Stimulated activated naive CD8-positive, alpha-beta T cell treated with anti-CD3 and anti-CD28 coated beads, Interleukin-15, amount 100 ng/mL, for 72 hours (primary cell): ENCODE measurements around the gene FGFRL1.
"Not testable (repeated sequence)": the region's sequence is repeated elsewhere in the genome, so short reads cannot be mapped to it uniquely, and the experiment has no call there.

Experiments used
- ATAC-seq: fragments of 150-1000 bp; cut with Tn5 transposase; 2 replicates; pipeline ENCODE4 v1.10.0; 2021; ENCODE audit warnings: mild to moderate bottlenecking, moderate library complexity
- DNase-seq, 2 donors: peaks; one replicate each; pipeline ENCODE4 v3.0.0; 2021 to 2022
- H3K27ac Mint-ChIP-seq, 2 donors: one replicate each; pipeline ENCODE4 v1.8.0; 2022; ENCODE audit warnings: mild to moderate bottlenecking in 2 of 2, mixed read lengths in 2 of 2, moderate library complexity in 2 of 2
- H3K27me3 Mint-ChIP-seq: one replicate; pipeline ENCODE4 v1.8.0; 2022; ENCODE audit warnings: mixed read lengths
- H3K4me1 Mint-ChIP-seq: one replicate; pipeline ENCODE4 v1.8.0; 2022; ENCODE audit warnings: mild to moderate bottlenecking, mixed read lengths
- H3K4me3 Mint-ChIP-seq, 2 donors: one replicate each; pipeline ENCODE4 v1.8.0; 2022; ENCODE audit warnings: mild to moderate bottlenecking in 2 of 2, mixed read lengths in 2 of 2, moderate library complexity in 1 of 2
- H3K9me3 Mint-ChIP-seq, 2 donors: one replicate each; pipeline ENCODE4 v1.8.0; 2022; ENCODE audit warnings: mixed read lengths in 2 of 2

The FGFRL1 gene

GRCh38 chr4:970854-971520 is 40.4 kb upstream of the FGFRL1 start:
- no peak for DNase-seq
- H3K9me3 Mint-ChIP-seq: no peaks in the 10 kb centered on the region
- H3K27me3 Mint-ChIP-seq: no peaks in the 10 kb centered on the region
- ATAC-seq: no peak
- H3K4me1 Mint-ChIP-seq: peaks cover 36% of the 10 kb centered on the region
- no peak overlapping the region for H3K27ac Mint-ChIP-seq
- peak overlapping the region; percentile 2 to 37 for H3K4me3 Mint-ChIP-seq

GRCh38 chr4:971666-972500 is 39.5 kb upstream of the FGFRL1 start:
- ATAC-seq (no peak), DNase-seq (no peak)
- H3K9me3 Mint-ChIP-seq: no peaks in the 10 kb centered on the region
- peak overlapping the region in 1 of 2 donors; percentile 6 for H3K27ac Mint-ChIP-seq
- peak overlapping the region; percentile 63 to 81 for H3K4me3 Mint-ChIP-seq
- peaks cover 36% of the 10 kb centered on the region for H3K4me1 Mint-ChIP-seq
- H3K27me3 Mint-ChIP-seq: no peaks in the 10 kb centered on the region

- H3K4me1 Mint-ChIP-seq: peaks cover 36% of the 10 kb centered on the region
- peak; percentile 65 for ATAC-seq
- H3K4me3 Mint-ChIP-seq: peak overlapping the region; percentile 63 to 81
- H3K27me3 Mint-ChIP-seq: no peaks in the 10 kb centered on the region
- DNase-seq: peak; percentile 63
- H3K9me3 Mint-ChIP-seq: no peaks in the 10 kb centered on the region
- H3K27ac Mint-ChIP-seq: peak overlapping the region in 1 of 2 donors; percentile 19
These were observed 38.6 kb upstream of the FGFRL1 start for GRCh38 chr4:972651-973424.

GRCh38 chr4:973431-974397 is 37.7 kb upstream of the FGFRL1 start, which contains the start of gene DGKQ:
Gene DGKQ (minus strand): TSS chr4:973569. CDS start chr4:973482, 87 bp downstream.
- Mint-ChIP-seq H3K4me1 (peaks cover 33% of the 10 kb centered on the region), H3K27me3 (no peaks in the 10 kb centered on the region), H3K27ac (peak within 1 kb of the TSS; percentile 19 to 46), H3K9me3 (no peaks in the 10 kb centered on the region), H3K4me3 (peak within 1 kb of the TSS; percentile 63 to 81)
- ATAC-seq: peak; percentile 85
- peak; percentile 81 to 82 for DNase-seq

GRCh38 chr4:974668-975067 is 36.8 kb upstream of the FGFRL1 start:
- DNase-seq: no peak
- Mint-ChIP-seq H3K27me3 (no peaks in the 10 kb centered on the region), H3K4me1 (peaks cover 27% of the 10 kb centered on the region), H3K9me3 (no peaks in the 10 kb centered on the region), H3K4me3 (peak overlapping the region in 1 of 2 donors; percentile 51), H3K27ac (no peak overlapping the region)
- no peak for ATAC-seq

GRCh38 chr4:976016-976415 is 35.4 kb upstream of the FGFRL1 start:
- not testable (repeated sequence) for ATAC-seq, H3K27me3 Mint-ChIP-seq, H3K4me3 Mint-ChIP-seq, DNase-seq, H3K9me3 Mint-ChIP-seq, H3K27ac Mint-ChIP-seq
- peaks cover 15% of the 10 kb centered on the region for H3K4me1 Mint-ChIP-seq

GRCh38 chr4:978957-979701 is 32.3 kb upstream of the FGFRL1 start:
- ATAC-seq (no peak), DNase-seq (no peak)
- Mint-ChIP-seq H3K4me1 (no peaks in the 10 kb centered on the region), H3K27ac (no peak overlapping the region), H3K27me3 (no peaks in the 10 kb centered on the region), H3K4me3 (no peak overlapping the region), H3K9me3 (no peaks in the 10 kb centered on the region)

- peaks cover 14% of the 10 kb centered on the region for H3K4me1 Mint-ChIP-seq
- no peak for ATAC-seq
- H3K9me3 Mint-ChIP-seq: no peaks in the 10 kb centered on the region
- H3K27ac Mint-ChIP-seq: no peak overlapping the region
- H3K4me3 Mint-ChIP-seq: no peak overlapping the region
- no peaks in the 10 kb centered on the region for H3K27me3 Mint-ChIP-seq
- DNase-seq: no peak
These were observed 29.1 kb upstream of the FGFRL1 start for GRCh38 chr4:982291-982690.

GRCh38 chr4:982814-983213 is 28.6 kb upstream of the FGFRL1 start:
- DNase-seq: no peak
- Mint-ChIP-seq H3K9me3 (no peaks in the 10 kb centered on the region), H3K4me3 (no peak overlapping the region), H3K4me1 (peaks cover 19% of the 10 kb centered on the region), H3K27ac (no peak overlapping the region), H3K27me3 (no peaks in the 10 kb centered on the region)
- ATAC-seq: no peak

- no peak overlapping the region for H3K27ac Mint-ChIP-seq
- ATAC-seq: no peak
- H3K4me1 Mint-ChIP-seq: peaks cover 29% of the 10 kb centered on the region
- DNase-seq: no peak
- no peaks in the 10 kb centered on the region for H3K27me3 Mint-ChIP-seq
- H3K9me3 Mint-ChIP-seq: no peaks in the 10 kb centered on the region
- H3K4me3 Mint-ChIP-seq: peak overlapping the region; percentile 64 to 91
These were observed 26.9 kb upstream of the FGFRL1 start for GRCh38 chr4:984336-985054.

GRCh38 chr4:985123-985830 is 26.1 kb upstream of the FGFRL1 start:
- Mint-ChIP-seq H3K27me3 (no peaks in the 10 kb centered on the region), H3K9me3 (no peaks in the 10 kb centered on the region), H3K4me3 (peak overlapping the region; percentile 64 to 91), H3K27ac (no peak overlapping the region), H3K4me1 (peaks cover 29% of the 10 kb centered on the region)
- peak; percentile 68 to 74 for DNase-seq
- peak; percentile 56 for ATAC-seq

GRCh38 chr4:986428-986878 is 25.0 kb upstream of the FGFRL1 start:
- H3K9me3 Mint-ChIP-seq: no peaks in the 10 kb centered on the region
- no peaks in the 10 kb centered on the region for H3K27me3 Mint-ChIP-seq
- H3K4me1 Mint-ChIP-seq: peaks cover 29% of the 10 kb centered on the region
- DNase-seq (no peak), ATAC-seq (peak; percentile 30)
- H3K27ac Mint-ChIP-seq: peak overlapping the region; percentile 64 to 74
- peak overlapping the region; percentile 91 to 96 for H3K4me3 Mint-ChIP-seq
